ENCODE measurements around the gene NEUROD4. TPM values are rescaled to one million over a fixed set of nuclear protein-coding genes. Genes with fewer than 3 reads are reported as not detected.

NEUROD4 gene
- total RNA-seq, 1 donor from 2014 or later, result not detected

GRCh38 chr12:54993181-54993835 is 26.5 kb upstream of the NEUROD4 start:
- H3K4me1 Mint-ChIP-seq (ENCODE audit: low read depth, unreplicated experiment), result peaks cover 3% of the 10 kb centered on the region
- Histone ChIP-seq H3K4me1 (ENCODE audit: insufficient read depth, low read length) (no peaks in the 10 kb centered on the region), H3K79me2 (ENCODE audit: insufficient read depth, low read length) (no peaks in the 10 kb centered on the region), H2AFZ (ENCODE audit: low read depth, low read length) (no peak overlapping the region), H3K4me2 (ENCODE audit: low read length) (no peak overlapping the region), H3K36me3 (ENCODE audit: insufficient read depth, low read length) (no peaks in the 10 kb centered on the region), H3K27me3 (ENCODE audit: insufficient read depth, low read length) (peaks cover 8% of the 10 kb centered on the region), H3K4me3 (ENCODE audit: insufficient read depth, low read depth, low read length) (no peak overlapping the region), H3K9me3 (ENCODE audit: insufficient read depth, low read depth, low read length) (no peaks in the 10 kb centered on the region), H3K27ac (ENCODE audit: low read depth, low read length) (no peak overlapping the region), H4K20me1 (ENCODE audit: insufficient read depth, low read length) (no peaks in the 10 kb centered on the region), H3K9ac (ENCODE audit: low read length) (no peak overlapping the region)
- H3K4me3 Mint-ChIP-seq (ENCODE audit: unreplicated experiment), result no peak overlapping the region
- FAIRE-seq (peak; percentile 71), DNase-seq (ENCODE audit: low read depth) (peak; percentile 55)
- peaks cover 9% of the 10 kb centered on the region for H3K27me3 Mint-ChIP-seq (ENCODE audit: low read depth, unreplicated experiment)
- TF ChIP-seq CTCF (IDR thresholded peaks at IDR 0.05; ENCODE audit: insufficient read depth, low read depth, low read length) (peak; percentile 90), EZH2 (IDR thresholded peaks at IDR 0.05; ENCODE audit: insufficient read depth, low read length) (no peak)
- H3K27ac Mint-ChIP-seq (ENCODE audit: unreplicated experiment), result no peak overlapping the region
- no peaks in the 10 kb centered on the region for H3K36me3 Mint-ChIP-seq (ENCODE audit: low read depth, unreplicated experiment)
- no peaks in the 10 kb centered on the region for H3K9me3 Mint-ChIP-seq (ENCODE audit: unreplicated experiment)

- Histone ChIP-seq H3K27ac (ENCODE audit: low read depth, low read length) (no peak overlapping the region), H3K9me3 (ENCODE audit: insufficient read depth, low read depth, low read length) (no peaks in the 10 kb centered on the region), H2AFZ (ENCODE audit: low read depth, low read length) (no peak overlapping the region), H3K4me2 (ENCODE audit: low read length) (no peak overlapping the region), H3K36me3 (ENCODE audit: insufficient read depth, low read length) (no peaks in the 10 kb centered on the region), H3K27me3 (ENCODE audit: insufficient read depth, low read length) (peaks cover 3% of the 10 kb centered on the region), H3K9ac (ENCODE audit: low read length) (no peak overlapping the region), H4K20me1 (ENCODE audit: insufficient read depth, low read length) (no peaks in the 10 kb centered on the region), H3K4me1 (ENCODE audit: insufficient read depth, low read length) (no peaks in the 10 kb centered on the region), H3K79me2 (ENCODE audit: insufficient read depth, low read length) (no peaks in the 10 kb centered on the region), H3K4me3 (ENCODE audit: insufficient read depth, low read depth, low read length) (no peak overlapping the region)
- Mint-ChIP-seq H3K27ac (ENCODE audit: unreplicated experiment) (no peak overlapping the region), H3K9me3 (ENCODE audit: unreplicated experiment) (no peaks in the 10 kb centered on the region), H3K27me3 (ENCODE audit: low read depth, unreplicated experiment) (peaks cover 5% of the 10 kb centered on the region), H3K4me3 (ENCODE audit: unreplicated experiment) (no peak overlapping the region), H3K4me1 (ENCODE audit: low read depth, unreplicated experiment) (peaks cover 2% of the 10 kb centered on the region), H3K36me3 (ENCODE audit: low read depth, unreplicated experiment) (no peaks in the 10 kb centered on the region)
- no peak for FAIRE-seq
- TF ChIP-seq CTCF (IDR thresholded peaks at IDR 0.05; ENCODE audit: insufficient read depth, low read depth, low read length) (no peak), EZH2 (IDR thresholded peaks at IDR 0.05; ENCODE audit: insufficient read depth, low read length) (no peak)
- DNase-seq (ENCODE audit: low read depth), result no peak
These were observed 23.6 kb upstream of the NEUROD4 start for GRCh38 chr12:54996205-54996604.

- Mint-ChIP-seq H3K36me3 (ENCODE audit: low read depth, unreplicated experiment) (no peaks in the 10 kb centered on the region), H3K4me1 (ENCODE audit: low read depth, unreplicated experiment) (peaks cover 9% of the 10 kb centered on the region), H3K27me3 (ENCODE audit: low read depth, unreplicated experiment) (peaks cover 5% of the 10 kb centered on the region), H3K27ac (ENCODE audit: unreplicated experiment) (no peak overlapping the region), H3K4me3 (ENCODE audit: unreplicated experiment) (no peak overlapping the region), H3K9me3 (ENCODE audit: unreplicated experiment) (no peaks in the 10 kb centered on the region)
- TF ChIP-seq CTCF (IDR thresholded peaks at IDR 0.05; ENCODE audit: insufficient read depth, low read depth, low read length), result no peak
- no peak for TF ChIP-seq EZH2 (IDR thresholded peaks at IDR 0.05; ENCODE audit: insufficient read depth, low read length)
- no peaks in the 10 kb centered on the region for H3K4me1 ChIP-seq (ENCODE audit: insufficient read depth, low read length)
- FAIRE-seq, result no peak
- H4K20me1 ChIP-seq (ENCODE audit: insufficient read depth, low read length), result no peaks in the 10 kb centered on the region
- no peak for DNase-seq (ENCODE audit: low read depth)
- no peak overlapping the region for H3K4me2 ChIP-seq (ENCODE audit: low read length)
- peaks cover 3% of the 10 kb centered on the region for H3K27me3 ChIP-seq (ENCODE audit: insufficient read depth, low read length)
- H2AFZ ChIP-seq (ENCODE audit: low read depth, low read length), result no peak overlapping the region
- no peaks in the 10 kb centered on the region for H3K36me3 ChIP-seq (ENCODE audit: insufficient read depth, low read length)
- no peak overlapping the region for H3K27ac ChIP-seq (ENCODE audit: low read depth, low read length)
- no peak overlapping the region for H3K9ac ChIP-seq (ENCODE audit: low read length)
- no peaks in the 10 kb centered on the region for H3K9me3 ChIP-seq (ENCODE audit: insufficient read depth, low read depth, low read length)
- H3K4me3 ChIP-seq (ENCODE audit: insufficient read depth, low read depth, low read length), result no peak overlapping the region
- no peaks in the 10 kb centered on the region for H3K79me2 ChIP-seq (ENCODE audit: insufficient read depth, low read length)
These were observed 21.7 kb upstream of the NEUROD4 start for GRCh38 chr12:54997929-54998522.

Measured in astrocyte (in vitro differentiated cells and primary cell).